Fibroblast of gingiva (primary cell): Measurements from ENCODE around the gene NCAPG2.

Source experiments
- DNase-seq: peaks from one replicate; pipeline ENCODE4 v3.0.0-alpha.2; 2011; ENCODE audit warnings: low read depth

NCAPG2 gene

GRCh38 chr7:158733220-158733519 lies 28.6 kb upstream of the NCAPG2 start:
- no peak for DNase-seq

DNA sequence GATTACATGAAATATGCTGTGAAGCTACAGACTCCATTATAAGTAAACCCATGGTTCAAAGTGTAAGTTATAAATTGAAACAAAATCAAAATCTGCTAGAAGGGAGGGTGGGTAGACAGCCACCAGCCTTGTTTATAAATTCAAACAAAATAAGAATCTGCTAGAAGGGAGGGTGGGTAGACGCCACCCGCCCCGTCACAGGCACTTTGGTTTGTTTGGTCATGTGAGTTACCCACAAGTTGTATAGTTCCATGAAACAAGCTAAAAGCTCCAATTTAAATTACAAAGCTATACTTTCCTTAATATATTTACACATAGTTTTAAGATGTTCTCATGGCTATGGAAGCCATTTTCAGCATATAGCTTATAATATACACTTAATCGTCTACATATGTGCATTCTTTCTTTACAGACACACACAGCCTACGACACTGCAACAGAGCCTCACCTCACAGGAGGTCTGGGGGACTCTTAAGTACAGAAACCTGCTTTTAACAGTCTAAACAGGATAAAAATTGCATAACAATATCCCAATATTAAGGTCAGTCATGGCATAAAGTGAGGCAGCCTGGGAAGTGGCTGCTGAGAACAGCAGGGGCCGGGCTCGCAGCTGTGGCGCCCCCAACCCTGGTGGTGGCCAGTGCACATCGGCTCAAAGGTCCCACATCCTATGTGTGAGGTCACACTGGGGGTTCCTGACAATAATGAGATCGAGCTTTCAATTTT lies 28.1 kb upstream of the NCAPG2 start:
- no peak for DNase-seq

DNA sequence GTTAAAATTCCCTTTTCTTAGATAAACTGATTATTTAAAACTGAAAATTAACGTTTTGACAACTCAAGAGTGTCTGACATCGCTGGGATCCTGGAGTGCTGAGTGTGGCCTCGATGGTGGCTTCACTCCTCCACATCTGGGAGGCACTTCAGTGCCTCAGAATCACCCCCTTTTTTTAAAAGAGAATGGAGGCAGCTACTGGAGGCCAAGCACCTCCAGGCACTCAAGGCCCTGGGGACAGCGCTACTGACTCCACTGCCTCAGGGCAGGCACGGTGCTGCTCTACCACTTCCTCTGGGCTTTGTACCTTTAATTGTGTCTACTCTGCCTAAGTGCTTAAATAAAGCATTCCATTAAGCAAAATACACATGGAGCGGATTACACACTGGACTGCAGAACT lies 27.2 kb upstream of the NCAPG2 start:
- no peak for DNase-seq

GRCh38 chr7:158730383-158731346 lies 26.1 kb upstream of the NCAPG2 start:
- no peak for DNase-seq

- DNase-seq, result no peak
These were observed 25.2 kb upstream of the NCAPG2 start for GRCh38 chr7:158729646-158730382.

GRCh38 chr7:158728911-158729645 lies 24.5 kb upstream of the NCAPG2 start:
- DNase-seq, result no peak

GRCh38 chr7:158727690-158728089 lies 23.1 kb upstream of the NCAPG2 start:
- DNase-seq, result no peak

- DNase-seq, result no peak
These were observed 21.7 kb upstream of the NCAPG2 start for GRCh38 chr7:158726277-158726807.

DNA sequence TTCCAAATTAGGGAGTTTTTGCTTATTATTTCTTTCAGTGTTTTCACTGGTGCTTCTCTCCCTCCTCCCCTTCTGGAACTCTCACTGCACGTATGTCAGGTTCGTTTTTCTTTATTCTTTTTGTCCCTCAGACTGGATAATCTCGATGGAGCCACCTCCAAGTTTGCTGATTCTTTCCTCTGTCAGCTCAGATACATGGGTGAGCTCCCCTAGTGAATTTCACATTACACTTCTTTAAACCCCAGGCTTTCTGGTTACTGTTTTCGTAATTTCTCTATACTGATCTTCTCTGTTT lies 20.8 kb upstream of the NCAPG2 start:
- DNase-seq, result no peak

DNA sequence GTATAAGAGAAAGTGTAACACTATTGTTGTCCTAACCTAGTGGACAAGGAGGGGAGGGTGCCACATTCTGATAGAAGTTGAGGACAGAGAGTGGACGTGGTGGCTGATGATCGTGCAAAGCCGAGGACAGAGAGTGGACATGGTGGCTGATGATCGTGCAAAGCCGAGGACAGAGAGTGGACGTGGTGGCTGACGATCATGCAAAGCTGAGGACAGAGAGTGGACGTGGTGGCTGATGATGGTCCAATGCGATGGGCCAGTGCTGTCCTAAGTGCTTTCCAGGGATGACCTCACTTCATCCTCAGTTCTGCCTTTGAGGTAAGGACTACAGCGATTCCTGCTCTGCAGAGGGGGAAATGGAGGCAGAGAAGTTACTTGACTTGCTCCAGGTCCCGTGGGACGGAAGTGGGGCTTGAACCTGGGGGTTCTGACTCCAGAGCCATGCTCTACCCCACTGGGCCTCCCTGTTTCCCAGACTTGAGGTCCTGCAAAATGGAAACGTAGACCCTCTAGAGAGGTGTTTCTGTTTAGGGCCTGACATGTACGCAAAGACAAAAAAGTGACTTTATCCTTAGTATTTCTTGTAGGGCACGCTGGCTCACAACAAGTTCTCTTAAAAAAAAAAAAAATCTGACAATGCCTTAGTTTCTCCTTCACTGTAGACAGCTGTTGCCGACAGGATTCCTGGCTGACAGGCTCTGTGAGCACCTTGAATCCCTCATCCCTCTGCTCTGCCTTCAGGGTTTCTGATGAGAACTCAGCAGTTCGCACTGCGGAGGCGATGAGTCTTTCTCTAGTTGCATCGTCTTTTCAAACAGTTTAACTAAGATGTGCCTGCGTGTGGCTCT lies 20.3 kb upstream of the NCAPG2 start:
- no peak for DNase-seq

- DNase-seq, result no peak
These were observed 19.2 kb upstream of the NCAPG2 start for GRCh38 chr7:158723714-158724385.

DNA sequence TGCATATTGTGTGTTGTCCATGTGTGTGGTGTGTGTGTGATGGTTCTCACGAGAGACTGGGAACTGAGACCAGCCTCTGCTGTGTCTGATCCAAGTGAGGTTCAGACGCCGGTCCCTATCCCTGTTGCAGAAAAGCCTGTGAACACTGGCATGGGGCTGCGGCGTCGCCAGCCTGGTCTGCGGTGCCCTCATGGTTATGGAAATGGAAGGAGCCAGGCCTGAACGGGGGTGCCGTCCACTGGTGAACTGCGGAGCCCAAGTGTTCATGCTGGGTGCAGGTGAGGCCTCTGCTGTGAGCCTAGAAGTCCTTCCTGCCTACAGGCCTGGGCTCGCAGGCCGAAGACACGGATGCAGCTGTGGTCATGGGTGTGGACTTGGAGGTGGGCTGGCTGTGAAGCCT lies 18.7 kb upstream of the NCAPG2 start:
- DNase-seq, result no peak

GRCh38 chr7:158722574-158723237 lies 18.1 kb upstream of the NCAPG2 start:
- DNase-seq, result no peak

DNA sequence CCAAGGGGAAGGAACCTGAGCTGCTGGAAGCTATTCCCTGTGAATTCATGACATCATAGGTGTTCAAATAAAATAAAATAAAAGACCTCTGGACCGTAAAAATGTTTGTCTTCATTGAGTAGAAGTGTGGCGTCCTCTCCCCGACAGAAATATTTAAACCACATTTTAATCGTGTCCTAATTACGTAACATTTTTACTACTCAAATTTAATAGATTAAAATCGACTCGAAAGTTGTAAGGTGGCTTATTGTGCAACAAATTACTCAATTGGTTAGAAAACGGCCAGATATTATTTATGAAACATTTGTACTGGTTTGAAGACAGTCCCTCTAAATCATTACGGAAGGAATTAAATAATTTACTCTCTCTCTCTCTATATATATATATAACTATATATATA lies 15.5 kb upstream of the NCAPG2 start:
- no peak for DNase-seq

DNA sequence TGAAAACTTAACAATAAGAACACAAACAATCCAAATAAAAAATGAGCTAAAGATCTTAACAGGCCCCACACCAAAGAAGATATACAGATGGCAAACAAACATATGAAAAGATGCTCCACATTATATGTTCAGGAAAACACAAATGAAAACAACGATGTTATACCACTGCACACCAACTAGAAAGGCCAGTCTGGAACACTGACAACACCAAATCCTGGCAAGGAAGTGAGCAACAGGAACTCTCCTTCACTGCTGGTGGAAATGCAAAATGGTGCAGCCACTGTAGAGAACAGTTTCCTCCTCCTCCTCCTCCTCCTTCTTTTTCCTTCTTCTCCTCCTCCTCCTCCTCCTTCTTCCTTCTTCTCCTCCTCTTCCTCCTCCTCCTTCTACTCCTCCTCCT lies 12.2 kb upstream of the NCAPG2 start:
- DNase-seq, result no peak

- no peak for DNase-seq
These were observed 6.1 kb upstream of the NCAPG2 start for GRCh38 chr7:158710651-158711102.

- no peak for DNase-seq
These were observed 3.0 kb upstream of the NCAPG2 start for GRCh38 chr7:158707610-158708009.

GRCh38 chr7:158706710-158707590 lies 2.3 kb upstream of the NCAPG2 start:
- no peak for DNase-seq

GRCh38 chr7:158706273-158706704 lies 1.7 kb upstream of the NCAPG2 start:
- no peak for DNase-seq
